T follicular helper cell (primary cell): Measurements from ENCODE around the gene SMYD1.
"Not testable (repeated sequence)": the region's sequence is repeated elsewhere in the genome, so short reads cannot be mapped to it uniquely, and the experiment has no call there.

Experiments
- DNase-seq: peaks from one replicate; pipeline ENCODE4 v3.0.0-alpha.2; 2020; ENCODE audit warnings: low read depth
- total RNA-seq, 2 experiments: gene quantifications; one replicate each; lab custom pipeline; 2026; lab: John Stamatoyannopoulos, UW

The SMYD1 gene
- 0 reads per million in 2 experiments for total RNA-seq

- no peak for DNase-seq
These were observed at the start of gene SMYD1 for GRCh38 chr2:88067598-88067997. Gene SMYD1, plus strand, starts transcription at chr2:88067825. Its CDS starts 40 bp downstream, at chr2:88067865.

GRCh38 chr2:88018077-88018805, 49.4 kb upstream of the SMYD1 start:
- DNase-seq = not testable (repeated sequence)

DNA sequence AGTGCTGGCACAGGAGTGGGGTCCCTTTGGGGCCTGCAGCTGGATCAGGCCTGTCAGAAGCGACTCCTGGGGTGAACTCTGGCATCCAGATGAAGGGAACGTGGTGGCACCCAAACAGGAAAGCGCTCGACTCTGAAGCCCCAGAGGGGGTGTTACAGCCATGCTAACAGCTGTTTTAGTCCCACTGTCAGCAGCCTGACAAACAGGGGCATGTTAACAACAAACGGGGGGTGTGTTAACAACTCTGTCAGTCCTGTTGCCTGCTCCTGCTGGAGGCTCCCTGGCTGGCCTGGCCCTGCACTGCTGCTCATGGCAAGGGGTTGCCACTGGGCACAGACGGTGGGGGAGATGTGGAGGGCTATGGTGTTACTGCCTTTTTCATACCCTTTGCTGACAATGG, 48.7 kb upstream of the SMYD1 start:
- DNase-seq = no peak

- DNase-seq = no peak
These were observed 47.6 kb upstream of the SMYD1 start for GRCh38 chr2:88019985-88020384.

DNA sequence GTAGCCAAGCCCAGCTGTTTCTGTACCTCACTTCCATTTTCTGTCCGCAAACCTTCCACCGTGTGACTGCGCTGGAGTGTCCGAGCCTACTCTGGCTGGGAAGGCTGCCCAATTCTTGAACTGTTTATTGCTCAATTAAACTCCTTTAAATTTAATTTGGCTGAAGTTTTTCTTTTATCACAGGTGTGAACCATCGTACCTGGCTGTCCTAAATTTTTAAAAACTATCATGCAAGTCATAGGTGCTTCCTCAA, 45.0 kb upstream of the SMYD1 start:
- no peak for DNase-seq

DNA sequence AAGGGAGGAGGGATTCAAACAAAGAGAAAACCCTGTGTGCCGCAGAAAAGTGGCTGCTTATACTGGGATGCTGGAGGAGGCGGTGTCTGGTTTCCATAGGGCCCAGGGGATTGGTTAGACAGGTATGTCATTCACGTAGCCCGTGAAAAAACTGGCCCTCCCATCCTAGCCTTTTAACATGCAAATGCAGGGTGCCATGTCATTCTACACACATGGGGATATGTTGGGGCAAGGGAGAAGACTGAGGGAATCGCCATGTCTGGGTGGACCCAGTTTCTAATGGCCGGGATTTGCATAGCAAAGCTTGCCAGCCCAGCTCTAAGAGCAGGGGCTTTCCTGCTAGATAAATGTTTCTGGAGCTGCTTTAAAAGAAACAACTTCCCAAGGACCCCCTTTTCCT, 43.1 kb upstream of the SMYD1 start:
- no peak for DNase-seq

- no peak for DNase-seq
These were observed 39.8 kb upstream of the SMYD1 start for GRCh38 chr2:88027697-88028389.

DNA sequence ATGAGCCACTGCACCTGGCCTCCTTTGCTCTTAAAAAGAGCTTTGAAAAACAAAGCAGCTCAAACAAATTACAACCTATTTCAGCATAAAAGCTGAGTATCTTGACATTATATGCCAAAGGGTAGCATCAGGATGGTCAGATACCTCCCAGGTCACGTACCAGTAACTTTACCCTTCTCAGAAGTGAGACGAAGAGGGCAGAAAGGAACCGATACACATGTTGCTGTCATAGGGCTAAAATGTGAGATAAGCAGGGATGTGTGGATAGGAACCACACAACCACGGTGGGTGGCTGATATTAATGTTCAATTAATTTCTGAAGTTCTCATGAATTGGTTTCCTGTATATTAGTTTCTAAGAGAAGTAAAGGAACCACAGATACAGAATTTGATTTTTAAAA, 38.7 kb upstream of the SMYD1 start:
- no peak for DNase-seq

DNA sequence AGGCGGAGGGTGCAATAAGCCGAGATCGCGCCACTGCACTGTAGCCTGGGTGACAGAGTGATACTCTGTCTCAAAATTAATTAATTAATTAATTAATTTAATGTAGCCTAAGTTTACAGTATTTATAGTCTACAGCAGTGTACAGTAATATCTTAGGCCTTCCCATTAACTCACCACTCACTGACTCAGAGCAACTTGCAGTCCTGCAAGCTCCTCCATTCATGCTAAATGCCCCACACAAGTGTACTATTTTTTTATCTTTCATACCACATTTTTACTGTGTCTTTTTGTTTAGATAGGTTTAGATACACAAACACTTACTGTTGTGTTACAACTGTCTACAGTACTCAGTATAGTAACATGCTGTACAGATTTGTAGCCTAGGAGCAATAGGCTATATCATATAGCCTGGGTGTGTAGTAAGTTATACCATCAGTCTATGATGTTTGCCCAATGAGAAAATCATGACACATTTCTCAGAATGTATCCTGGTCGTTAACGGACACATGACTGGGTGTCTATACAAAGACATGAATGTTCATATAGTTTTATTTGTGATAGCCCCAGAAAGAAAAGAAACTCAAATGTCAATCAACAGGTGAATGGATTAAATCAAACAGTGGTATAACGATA, 35.4 kb upstream of the SMYD1 start:
- DNase-seq = no peak

DNA sequence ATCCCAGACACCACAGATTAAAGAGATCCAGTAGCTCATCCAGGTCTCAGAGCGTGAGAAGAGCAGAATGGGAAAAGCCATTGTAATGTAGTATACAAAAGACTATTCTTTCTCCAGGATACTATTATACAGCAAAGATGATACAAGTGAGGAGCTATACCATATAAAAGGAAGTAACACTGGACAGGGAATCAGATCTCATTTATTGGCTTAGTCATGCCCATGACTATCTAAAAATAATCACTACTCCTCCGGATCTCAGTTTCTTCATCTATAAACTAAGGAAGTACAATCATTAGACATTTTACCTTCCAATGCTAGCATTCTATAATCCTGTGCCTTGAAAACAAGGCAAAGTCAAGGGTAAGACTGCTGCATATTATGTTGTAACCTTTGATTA, 31.4 kb upstream of the SMYD1 start:
- DNase-seq = no peak

GRCh38 chr2:88036606-88037005, 31.0 kb upstream of the SMYD1 start:
- no peak for DNase-seq

- no peak for DNase-seq
These were observed 29.1 kb upstream of the SMYD1 start for GRCh38 chr2:88038263-88039105.

- DNase-seq = no peak
These were observed 25.1 kb upstream of the SMYD1 start for GRCh38 chr2:88042476-88042875.

- DNase-seq = not testable (repeated sequence)
These were observed 22.1 kb upstream of the SMYD1 start for GRCh38 chr2:88045561-88045960.

DNA sequence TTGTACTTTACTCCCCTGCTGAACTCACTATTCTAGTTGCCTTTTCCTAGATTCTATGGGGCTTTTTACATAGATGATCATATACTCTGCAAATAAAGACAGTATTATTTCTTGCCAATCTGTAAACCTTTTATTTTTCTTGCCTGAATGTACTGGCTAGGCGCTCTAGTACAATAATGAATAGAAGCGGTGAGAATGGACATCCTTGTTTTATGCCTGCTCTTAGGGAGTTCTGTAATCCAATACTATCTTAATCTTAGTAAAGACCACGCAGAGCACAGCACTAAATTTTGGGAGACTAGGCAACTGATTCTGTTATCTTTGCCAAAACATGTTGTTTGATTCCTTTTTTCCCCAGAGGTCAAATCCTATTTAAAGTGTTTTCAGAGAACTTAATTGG, 19.1 kb upstream of the SMYD1 start:
- no peak for DNase-seq

- DNase-seq = no peak
These were observed 18.0 kb upstream of the SMYD1 start for GRCh38 chr2:88049622-88050021.

- no peak for DNase-seq
These were observed 15.8 kb upstream of the SMYD1 start for GRCh38 chr2:88051792-88052191.

GRCh38 chr2:88053296-88053695, 14.3 kb upstream of the SMYD1 start:
- DNase-seq = no peak

DNA sequence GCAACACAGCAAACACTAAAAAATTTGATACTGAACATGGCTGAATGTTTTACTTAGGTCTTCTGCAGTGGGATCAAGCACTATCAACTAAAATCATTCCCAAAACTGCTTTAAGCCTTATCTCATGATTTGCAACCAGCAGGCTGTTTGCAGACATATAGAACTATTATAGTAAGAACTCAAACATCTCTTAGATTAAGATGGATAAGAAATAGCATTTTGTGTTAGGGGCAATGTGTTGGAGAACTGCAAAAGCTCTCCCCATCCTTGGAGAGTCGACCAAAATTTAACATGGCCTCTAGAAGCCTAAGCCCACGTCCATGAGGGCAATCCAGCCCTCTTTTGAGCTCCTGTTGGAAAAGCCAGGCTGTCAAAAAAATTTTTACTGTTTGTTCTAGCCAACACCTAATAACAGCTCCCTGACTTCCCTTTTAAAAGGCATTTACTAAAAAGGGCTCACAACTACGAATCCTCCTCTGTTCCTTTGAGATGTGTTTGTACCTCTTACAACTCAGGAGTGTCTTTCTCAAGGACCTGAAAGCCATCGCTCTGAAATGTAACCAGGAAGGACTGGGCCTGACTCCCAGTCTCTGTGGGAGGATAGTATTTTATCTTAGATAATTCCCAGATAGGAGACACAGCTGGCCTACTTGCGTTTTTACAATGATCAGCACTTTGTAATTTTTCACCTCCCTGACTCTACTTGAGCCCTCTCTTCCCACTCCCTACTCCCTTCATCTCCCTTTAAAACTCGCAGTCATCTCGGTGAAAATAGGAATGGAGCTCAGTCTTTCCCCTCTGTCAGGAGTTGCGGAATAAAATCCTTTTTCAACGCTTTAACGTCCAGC, 13.5 kb upstream of the SMYD1 start:
- no peak for DNase-seq

DNA sequence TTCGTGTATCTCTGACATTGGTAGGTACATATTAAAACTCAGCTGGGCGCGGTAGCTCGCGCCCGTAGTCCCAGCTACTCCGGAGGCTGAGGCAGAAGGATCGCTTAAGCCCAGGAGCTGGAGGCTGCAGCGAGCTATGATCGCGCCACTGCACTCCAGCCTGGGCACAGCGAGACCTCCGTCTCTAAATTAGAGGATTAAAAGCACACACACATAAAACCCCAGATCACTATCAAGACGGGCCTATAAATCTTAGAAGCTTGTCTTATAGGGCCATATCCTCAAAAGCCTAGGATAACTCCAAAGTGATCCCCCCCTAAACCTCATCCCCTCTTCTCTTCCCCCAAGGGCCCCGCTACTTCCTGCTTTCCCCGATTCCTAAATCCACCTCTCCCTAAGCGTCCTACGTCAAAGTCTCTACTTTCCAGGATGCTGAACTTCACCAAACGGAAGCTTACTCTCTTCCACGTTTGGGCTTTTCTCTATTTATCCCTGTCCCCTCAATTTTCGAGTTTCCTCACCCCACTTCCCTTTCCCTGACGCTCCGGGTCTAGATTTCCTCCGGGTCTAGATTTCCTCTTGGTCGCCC, 12.7 kb upstream of the SMYD1 start:
- DNase-seq = no peak
